LNCaP clone FGC (cell line): Measurements from ENCODE around the gene ELP2.
"Not testable (repeated sequence)": the region's sequence is repeated elsewhere in the genome, so short reads cannot be mapped to it uniquely, and the experiment has no call there.

ENCODE experiments used
- DNase-seq: peaks from one replicate; pipeline ENCODE4 v3.0.0-alpha.2; 2011; ENCODE audit warnings: low read depth
- H3K4me3 ChIP-seq: 2 replicates; pipeline ENCODE4 v1.5.1; 2011; ENCODE audit warnings: mild to moderate bottlenecking, low read depth, low read length, control low read depth
- TF ChIP-seq, protein P1 (sequence below): IDR thresholded peaks from 2 replicates; pipeline ENCODE4 v1.5.1; 2012; ENCODE audit warnings: mild to moderate bottlenecking; ENCODE audit not compliant: control insufficient read depth, insufficient read depth; ENCODE audit errors: extremely low read depth

Gene ELP2

DNA sequence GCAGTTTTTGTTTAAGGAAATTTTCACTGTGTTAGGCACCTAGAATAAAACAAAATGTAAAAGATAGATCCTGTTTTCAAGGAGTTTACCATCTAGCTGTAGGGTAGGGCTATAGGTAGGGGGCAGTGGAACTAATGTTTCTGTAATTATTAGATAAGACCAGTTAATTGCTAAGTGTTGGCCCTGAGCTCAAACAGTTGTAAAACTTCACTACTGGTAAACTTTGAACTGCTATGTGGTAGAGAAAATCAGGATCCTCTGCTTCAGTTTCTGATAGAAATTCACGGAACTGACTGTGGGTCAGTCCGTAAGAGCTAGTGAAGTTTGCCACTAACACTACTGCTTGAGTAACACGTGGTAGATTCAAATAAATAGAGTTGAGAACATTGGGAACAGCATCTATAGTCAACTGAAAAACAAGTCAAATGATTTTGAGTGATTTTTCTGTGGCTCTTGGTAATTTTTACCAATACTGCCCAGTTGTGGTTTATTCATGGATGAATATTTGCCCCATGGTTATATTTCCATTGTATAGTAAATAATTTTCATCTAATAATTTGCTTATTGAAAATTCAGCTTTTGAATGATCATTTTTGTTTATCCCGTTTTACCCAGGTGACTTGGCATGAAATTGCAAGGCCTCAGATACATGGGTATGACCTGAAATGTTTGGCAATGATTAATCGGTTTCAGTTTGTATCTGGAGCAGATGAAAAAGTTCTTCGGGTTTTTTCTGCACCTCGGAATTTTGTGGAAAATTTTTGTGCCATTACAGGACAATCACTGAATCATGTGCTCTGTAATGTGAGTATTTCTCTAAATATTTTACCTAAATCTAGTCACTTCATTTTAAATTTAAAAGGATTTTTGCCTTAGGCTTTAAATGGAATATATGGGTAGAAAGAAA is 26.4 kb downstream of the ELP2 start:
- H3K4me3 ChIP-seq: no peak overlapping the region
- no peak for DNase-seq
- TF ChIP-seq, protein P1, sequence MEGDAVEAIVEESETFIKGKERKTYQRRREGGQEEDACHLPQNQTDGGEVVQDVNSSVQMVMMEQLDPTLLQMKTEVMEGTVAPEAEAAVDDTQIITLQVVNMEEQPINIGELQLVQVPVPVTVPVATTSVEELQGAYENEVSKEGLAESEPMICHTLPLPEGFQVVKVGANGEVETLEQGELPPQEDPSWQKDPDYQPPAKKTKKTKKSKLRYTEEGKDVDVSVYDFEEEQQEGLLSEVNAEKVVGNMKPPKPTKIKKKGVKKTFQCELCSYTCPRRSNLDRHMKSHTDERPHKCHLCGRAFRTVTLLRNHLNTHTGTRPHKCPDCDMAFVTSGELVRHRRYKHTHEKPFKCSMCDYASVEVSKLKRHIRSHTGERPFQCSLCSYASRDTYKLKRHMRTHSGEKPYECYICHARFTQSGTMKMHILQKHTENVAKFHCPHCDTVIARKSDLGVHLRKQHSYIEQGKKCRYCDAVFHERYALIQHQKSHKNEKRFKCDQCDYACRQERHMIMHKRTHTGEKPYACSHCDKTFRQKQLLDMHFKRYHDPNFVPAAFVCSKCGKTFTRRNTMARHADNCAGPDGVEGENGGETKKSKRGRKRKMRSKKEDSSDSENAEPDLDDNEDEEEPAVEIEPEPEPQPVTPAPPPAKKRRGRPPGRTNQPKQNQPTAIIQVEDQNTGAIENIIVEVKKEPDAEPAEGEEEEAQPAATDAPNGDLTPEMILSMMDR: no peak

DNA sequence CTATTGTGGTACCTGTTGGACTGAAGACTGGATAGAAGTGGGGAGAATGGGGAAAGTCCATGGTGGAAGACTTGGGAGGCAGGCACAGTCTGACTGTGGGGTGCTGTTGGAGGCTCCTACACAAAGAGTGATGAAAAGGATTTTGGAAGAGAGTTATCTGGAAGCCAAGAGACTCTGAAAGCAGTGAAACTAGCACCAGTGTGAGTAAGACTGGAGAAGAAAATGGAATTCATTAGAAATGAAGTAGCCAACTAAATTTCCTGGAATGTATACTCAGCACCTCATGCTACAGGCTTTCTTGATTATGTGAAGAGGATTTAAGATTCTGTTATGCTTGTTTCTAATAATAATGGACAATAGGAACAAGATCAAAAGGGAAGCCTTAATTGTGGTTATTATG is 27.7 kb downstream of the ELP2 start:
- DNase-seq: no peak
- H3K4me3 ChIP-seq: no peak overlapping the region
- TF ChIP-seq, protein P1: no peak

DNA sequence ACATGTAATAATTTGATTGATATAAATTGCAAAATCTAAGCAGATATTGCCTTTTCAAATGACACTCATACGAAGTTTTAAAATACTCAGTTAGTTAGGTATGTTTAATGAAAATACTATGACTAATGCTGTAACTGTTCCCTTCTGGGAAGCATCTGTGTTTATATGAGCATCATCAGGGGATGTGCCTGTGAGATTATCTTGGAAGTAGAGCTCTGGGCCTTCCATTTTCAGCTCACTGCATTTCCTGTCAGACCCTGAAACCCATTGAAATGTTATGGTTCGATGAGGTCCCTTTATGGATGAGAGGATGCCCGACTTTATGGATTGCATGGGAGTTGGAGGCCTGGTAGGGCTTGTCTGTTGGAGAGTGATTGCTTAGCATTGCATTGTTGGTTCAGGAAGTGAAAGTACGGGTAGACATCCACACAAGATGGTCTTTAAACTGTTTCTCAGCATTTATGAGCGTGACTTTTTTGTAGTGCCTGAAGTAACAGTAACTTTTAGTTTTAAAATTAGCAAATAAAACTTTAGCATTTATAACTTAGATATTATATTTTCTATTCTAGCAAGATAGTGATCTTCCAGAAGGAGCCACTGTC is 28.7 kb downstream of the ELP2 start:
- DNase-seq: no peak
- TF ChIP-seq, protein P1: no peak
- no peak overlapping the region for H3K4me3 ChIP-seq

DNA sequence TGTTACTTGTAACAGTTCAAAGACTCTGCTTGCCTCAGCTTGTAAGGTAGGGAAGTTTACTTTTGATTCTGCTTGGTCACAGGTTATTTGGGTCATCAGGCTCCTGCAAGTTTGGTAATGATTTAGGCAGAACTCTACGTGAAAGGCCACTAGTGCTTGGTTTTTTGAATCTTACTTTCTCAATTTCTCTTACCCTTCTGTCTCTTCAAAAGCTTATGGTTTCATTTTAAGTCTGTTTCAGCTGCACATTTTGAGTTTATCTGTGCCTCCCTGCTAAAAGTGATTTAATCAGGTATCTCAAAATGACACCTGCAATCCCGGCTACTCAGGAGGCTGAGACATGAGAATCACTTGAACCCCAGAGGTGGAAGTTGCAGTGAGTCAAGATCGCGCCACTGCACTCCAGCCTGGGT is 31.3 kb downstream of the ELP2 start:
- DNase-seq: no peak
- TF ChIP-seq, protein P1: no peak
- H3K4me3 ChIP-seq: no peak overlapping the region

DNA sequence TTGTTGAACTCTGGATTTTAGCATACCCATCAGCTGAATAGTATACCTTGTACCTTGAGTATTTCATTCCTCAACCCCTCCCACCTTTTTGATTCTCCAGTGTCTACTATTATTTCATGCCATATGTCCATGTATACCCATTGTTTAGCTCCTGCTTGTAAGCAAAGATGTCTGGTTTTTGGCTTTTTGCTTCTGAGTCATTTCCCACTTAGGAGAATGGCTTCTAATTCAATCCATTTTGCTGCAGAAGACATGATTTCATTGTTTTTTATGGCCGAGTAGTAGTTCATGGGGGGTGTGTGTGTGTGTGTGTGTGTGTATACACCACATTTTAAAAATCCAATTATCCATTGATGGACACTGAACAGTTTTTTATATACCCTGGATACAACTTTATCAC is 33.3 kb downstream of the ELP2 start:
- TF ChIP-seq, protein P1: no peak
- no peak for DNase-seq
- no peak overlapping the region for H3K4me3 ChIP-seq

DNA sequence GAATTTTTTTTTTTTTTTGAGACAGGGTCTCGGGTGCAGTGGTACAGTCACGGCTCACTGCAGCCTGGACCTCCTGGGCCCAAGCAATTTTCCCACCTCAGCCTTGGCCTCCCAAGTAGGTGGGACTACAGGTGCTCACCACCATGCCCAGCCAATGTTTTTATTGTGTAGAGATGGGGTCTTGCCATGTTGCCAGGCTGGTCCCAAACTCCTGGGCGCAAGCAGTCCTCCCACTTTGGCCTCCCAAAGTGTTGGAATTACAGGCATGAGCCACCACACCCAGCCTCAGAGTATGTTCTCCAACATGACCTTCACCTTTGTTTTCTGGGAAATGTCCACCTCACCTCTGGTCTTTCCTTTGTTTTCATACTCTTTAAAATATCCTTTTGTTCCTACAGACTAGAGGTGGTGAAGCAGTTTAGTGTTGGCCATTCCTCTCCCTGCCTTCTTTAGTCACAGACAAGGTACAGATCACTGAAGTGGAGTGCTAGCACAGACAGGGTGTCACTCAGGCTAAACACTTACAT is 38.1 kb downstream of the ELP2 start:
- DNase-seq: no peak
- TF ChIP-seq, protein P1: no peak
- no peak overlapping the region for H3K4me3 ChIP-seq

DNA sequence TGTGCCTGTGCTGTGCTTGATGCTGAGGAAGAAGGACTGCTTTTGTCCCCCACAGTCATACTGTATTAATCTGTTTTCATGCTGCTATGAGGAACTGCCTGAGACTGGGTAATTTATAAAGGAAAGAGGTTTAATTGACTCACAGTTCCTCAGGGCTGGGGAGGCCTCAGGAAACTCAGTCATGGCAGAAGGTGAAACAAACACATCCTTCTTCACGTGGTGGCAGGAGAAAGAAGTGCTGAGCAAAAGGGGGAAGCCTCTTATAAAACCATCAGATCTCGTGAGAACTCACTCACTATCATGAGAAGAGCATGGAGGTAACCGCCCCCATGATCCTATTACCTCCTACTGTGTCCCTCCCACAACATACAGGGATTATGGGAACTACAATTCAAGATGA is 38.6 kb downstream of the ELP2 start:
- not testable (repeated sequence) for DNase-seq, H3K4me3 ChIP-seq
